ENCODE data around the gene CFAP53.

DNA sequence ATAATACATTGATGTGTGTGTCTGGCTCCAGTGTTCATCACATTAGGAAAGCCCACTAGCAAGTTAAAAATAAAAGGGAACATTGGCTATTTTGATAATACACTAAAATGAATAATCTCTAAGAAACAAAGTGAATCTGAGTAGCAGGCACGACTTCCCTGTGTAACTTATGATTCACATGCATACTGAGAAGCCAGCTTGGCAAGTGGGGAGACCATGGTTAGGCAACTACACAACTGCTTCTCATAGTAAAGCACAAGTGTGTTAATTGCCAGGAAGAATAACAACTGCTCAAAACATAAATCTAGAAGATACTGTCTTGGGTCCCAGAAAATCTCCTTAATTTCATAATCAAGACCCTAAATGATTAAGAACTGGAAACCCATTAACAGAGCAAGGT, 75.4 kb downstream of the CFAP53 start:
- TF ChIP-seq, protein P1, sequence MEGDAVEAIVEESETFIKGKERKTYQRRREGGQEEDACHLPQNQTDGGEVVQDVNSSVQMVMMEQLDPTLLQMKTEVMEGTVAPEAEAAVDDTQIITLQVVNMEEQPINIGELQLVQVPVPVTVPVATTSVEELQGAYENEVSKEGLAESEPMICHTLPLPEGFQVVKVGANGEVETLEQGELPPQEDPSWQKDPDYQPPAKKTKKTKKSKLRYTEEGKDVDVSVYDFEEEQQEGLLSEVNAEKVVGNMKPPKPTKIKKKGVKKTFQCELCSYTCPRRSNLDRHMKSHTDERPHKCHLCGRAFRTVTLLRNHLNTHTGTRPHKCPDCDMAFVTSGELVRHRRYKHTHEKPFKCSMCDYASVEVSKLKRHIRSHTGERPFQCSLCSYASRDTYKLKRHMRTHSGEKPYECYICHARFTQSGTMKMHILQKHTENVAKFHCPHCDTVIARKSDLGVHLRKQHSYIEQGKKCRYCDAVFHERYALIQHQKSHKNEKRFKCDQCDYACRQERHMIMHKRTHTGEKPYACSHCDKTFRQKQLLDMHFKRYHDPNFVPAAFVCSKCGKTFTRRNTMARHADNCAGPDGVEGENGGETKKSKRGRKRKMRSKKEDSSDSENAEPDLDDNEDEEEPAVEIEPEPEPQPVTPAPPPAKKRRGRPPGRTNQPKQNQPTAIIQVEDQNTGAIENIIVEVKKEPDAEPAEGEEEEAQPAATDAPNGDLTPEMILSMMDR (IDR thresholded peaks at IDR 0.05), result no peak
- TF ChIP-seq, protein P2, sequence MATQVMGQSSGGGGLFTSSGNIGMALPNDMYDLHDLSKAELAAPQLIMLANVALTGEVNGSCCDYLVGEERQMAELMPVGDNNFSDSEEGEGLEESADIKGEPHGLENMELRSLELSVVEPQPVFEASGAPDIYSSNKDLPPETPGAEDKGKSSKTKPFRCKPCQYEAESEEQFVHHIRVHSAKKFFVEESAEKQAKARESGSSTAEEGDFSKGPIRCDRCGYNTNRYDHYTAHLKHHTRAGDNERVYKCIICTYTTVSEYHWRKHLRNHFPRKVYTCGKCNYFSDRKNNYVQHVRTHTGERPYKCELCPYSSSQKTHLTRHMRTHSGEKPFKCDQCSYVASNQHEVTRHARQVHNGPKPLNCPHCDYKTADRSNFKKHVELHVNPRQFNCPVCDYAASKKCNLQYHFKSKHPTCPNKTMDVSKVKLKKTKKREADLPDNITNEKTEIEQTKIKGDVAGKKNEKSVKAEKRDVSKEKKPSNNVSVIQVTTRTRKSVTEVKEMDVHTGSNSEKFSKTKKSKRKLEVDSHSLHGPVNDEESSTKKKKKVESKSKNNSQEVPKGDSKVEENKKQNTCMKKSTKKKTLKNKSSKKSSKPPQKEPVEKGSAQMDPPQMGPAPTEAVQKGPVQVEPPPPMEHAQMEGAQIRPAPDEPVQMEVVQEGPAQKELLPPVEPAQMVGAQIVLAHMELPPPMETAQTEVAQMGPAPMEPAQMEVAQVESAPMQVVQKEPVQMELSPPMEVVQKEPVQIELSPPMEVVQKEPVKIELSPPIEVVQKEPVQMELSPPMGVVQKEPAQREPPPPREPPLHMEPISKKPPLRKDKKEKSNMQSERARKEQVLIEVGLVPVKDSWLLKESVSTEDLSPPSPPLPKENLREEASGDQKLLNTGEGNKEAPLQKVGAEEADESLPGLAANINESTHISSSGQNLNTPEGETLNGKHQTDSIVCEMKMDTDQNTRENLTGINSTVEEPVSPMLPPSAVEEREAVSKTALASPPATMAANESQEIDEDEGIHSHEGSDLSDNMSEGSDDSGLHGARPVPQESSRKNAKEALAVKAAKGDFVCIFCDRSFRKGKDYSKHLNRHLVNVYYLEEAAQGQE (IDR thresholded peaks at IDR 0.05; ENCODE audit: low read depth, low read length), result no peak
- TF ChIP-seq EZH2phosphoT487 (IDR thresholded peaks at IDR 0.05; ENCODE audit: borderline replicate concordance, low read depth) (no peak), SIN3A (IDR thresholded peaks at IDR 0.05; ENCODE audit: borderline replicate concordance, low read depth, low read length) (no peak), YY1 (IDR thresholded peaks at IDR 0.05; ENCODE audit: low read depth) (no peak), GABPA (IDR thresholded peaks at IDR 0.05; ENCODE audit: low read depth) (no peak), MXI1 (IDR thresholded peaks at IDR 0.05; ENCODE audit: low read depth, low read length) (no peak)
- TF ChIP-seq, protein P3, sequence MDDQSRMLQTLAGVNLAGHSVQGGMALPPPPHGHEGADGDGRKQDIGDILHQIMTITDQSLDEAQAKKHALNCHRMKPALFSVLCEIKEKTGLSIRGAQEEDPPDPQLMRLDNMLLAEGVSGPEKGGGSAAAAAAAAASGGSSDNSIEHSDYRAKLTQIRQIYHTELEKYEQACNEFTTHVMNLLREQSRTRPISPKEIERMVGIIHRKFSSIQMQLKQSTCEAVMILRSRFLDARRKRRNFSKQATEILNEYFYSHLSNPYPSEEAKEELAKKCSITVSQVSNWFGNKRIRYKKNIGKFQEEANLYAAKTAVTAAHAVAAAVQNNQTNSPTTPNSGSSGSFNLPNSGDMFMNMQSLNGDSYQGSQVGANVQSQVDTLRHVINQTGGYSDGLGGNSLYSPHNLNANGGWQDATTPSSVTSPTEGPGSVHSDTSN (IDR thresholded peaks at IDR 0.05), result no peak
- TF ChIP-seq, protein P4, sequence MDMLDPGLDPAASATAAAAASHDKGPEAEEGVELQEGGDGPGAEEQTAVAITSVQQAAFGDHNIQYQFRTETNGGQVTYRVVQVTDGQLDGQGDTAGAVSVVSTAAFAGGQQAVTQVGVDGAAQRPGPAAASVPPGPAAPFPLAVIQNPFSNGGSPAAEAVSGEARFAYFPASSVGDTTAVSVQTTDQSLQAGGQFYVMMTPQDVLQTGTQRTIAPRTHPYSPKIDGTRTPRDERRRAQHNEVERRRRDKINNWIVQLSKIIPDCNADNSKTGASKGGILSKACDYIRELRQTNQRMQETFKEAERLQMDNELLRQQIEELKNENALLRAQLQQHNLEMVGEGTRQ (IDR thresholded peaks at IDR 0.05; ENCODE audit: borderline replicate concordance, low read depth, low read length), result no peak
